HG02981 (cell line): ENCODE results near the gene MCM9.

Experiments used
- ATAC-seq: cut with Tn5 transposase; IDR thresholded peaks from one replicate; pipeline ENCODE4 v1.9.1; 2021; ENCODE audit warnings: mild to moderate bottlenecking, moderate library complexity; ENCODE audit not compliant: unreplicated experiment

MCM9 gene

GRCh38 chr6:118894425-118895260, 40.3 kb downstream of the MCM9 start:
- ATAC-seq, result peak; percentile 31

GRCh38 chr6:118893807-118894424, 41.0 kb downstream of the MCM9 start, which contains the start of gene ASF1A:
TSS of gene ASF1A (plus strand) at chr6:118894152. CDS start at chr6:118894414, 262 bp downstream.
- peak; percentile 61 for ATAC-seq

DNA sequence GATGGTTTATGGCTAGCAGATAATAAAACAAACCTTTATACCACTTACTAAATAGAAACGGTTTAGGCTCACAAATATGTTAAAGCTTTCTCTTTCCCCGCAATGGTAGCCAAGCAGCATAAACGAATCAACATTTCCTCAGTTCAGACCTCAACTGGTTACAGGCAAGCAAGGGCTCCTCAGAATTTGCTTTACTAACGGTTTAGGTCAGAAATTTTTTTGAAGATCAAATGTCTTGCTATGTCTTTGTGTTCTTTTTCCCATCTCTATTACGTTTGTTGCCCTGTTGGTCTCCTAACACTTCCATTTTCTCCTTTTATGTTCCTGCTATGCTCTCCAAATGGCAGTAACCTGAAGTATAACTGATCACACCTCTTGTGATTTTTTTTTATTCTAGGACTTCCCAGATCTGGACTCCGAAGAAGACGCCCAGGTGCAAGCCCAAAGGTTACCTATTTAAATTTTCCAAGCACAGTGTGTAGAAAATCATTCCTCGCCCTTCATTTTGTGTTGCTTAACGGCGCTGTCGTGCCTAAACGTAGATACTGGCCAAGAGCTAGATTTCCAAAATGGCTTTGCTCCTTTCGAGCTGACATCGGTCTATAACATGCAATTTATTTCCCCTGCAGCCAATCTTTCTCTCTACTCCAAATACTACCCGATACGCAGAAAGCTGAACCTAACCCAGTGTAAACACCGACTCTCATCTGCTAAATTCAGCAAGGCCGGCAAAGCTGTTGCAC, 41.7 kb downstream of the MCM9 start:
- ATAC-seq, result peak; percentile 17

GRCh38 chr6:118892355-118892991, 42.5 kb downstream of the MCM9 start:
- no peak for ATAC-seq

- ATAC-seq, result peak; percentile 17
These were observed 43.8 kb downstream of the MCM9 start for GRCh38 chr6:118890997-118891790.

GRCh38 chr6:118889163-118889562, 45.8 kb downstream of the MCM9 start:
- no peak for ATAC-seq

DNA sequence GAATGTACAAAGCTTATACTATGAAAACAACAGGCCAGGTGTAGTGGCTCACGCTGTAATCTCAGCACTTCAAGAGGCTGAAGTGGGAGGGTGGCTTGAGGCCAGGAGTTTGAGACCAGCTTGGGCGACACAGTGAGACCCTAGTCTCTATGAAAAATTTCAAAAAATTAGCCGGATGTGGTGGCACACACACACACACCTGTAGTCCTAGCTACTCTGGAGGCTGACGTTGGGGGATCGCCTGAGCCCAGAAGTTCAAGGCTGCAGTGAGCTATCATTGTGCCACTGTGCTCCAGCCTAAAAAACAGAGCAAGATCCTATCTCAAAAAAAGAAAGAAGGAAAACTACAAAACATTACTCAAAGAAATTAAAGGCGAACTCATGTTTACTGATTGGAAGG, 48.3 kb downstream of the MCM9 start:
- no peak for ATAC-seq

DNA sequence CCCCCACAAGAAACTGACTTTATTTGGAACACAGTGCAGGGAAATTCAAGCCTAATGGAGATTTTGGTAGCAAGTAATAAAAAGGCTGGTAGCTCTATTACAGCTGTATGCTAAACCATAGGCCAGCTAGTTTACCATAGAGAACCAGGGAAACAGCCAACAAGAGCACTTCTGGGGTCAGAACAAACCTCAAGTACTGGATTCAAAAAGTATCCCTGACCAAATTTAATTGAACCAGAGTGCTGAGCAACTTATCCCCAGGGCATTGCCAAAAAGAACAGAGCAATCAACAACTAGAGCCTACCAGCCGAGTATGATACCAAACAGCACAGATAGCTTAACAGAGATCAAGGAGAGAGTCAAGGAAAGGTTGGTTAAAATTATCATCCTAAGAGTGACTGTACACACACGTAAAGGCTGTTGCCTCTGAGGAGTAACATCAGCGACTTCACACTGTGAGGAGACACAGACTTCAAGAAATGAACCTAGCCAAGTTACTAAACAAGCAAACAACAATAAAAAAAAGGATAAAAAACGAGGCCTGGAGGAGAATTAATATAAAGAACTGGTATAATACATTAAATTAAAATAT, 52.5 kb downstream of the MCM9 start:
- ATAC-seq, result no peak

DNA sequence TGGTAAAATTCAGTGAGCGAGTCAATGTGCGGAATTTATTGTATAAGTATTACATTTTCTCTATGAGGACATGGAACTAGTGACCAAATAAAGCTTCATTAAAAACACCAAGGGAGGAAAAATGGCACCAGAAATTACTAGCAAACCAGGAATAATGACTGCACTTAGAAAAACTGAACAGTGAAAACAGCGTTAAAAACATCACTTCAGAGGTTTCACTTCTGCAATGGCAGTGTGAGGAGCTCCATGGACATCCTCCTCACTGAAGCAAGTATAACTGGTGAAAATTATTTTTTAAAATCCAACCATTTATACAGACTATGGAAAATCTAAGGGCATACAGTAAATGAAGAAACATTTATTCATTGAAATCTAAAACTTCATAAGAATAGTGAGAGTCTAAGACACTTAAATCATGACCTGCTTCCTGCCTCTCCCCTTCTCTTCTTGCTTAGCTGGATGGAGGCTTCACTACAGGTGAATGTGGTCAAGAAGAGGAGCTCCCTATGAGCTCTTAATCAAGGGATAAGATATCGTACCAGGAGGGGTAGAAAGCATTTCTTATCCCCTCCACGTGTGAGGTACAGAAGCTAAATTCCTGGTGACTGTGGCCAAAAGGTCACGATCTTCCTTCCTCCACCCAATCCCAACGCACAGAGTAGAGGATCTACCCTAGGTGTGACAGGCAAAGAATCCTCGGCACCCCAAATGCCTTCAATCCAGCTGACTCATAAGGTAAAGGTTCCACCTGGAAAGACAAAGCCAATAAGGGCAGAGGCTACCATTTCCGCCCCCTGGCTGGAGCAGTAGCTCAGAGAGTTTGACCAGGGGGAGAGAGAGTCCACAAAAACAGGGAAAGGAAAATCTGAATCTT, 53.3 kb downstream of the MCM9 start:
- ATAC-seq, result peak; percentile 87

DNA sequence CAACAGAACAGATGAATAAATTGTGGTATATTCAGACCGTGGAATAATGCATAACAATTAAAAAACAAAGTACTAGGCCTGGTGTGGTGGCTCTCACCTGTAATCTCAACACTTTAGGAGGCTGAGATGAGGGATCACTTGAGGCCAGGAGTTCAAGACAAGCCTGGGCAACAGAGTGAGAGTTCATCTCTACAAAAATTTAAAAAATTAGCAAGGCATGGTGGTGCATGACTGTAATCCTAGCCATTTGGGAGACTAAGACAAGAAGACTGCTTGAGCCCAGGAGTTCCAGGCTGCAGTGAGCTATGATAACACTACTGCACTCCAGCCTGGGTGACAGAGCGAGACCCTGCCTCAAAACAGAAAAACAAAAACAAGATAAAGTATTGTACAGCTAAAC, 57.2 kb downstream of the MCM9 start:
- no peak for ATAC-seq

DNA sequence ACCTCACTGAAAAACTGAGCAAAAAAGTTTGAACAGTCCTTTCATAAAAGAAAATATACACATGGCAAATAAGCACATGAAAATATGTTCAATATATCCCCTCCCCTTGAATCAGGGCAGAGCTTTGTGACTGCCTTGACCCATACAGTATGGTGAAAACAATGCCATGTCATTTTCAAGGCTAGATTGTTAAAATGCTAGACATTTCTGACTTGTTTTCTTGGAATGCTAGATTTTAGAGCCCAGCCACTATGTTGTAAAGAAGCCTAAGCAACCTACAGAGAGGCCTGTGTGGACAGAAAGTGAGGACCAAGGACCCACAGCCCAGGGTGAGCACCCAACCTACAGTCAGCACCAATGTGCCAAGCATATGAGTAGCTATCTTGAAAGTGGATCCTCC, 58.1 kb downstream of the MCM9 start:
- ATAC-seq, result no peak

DNA sequence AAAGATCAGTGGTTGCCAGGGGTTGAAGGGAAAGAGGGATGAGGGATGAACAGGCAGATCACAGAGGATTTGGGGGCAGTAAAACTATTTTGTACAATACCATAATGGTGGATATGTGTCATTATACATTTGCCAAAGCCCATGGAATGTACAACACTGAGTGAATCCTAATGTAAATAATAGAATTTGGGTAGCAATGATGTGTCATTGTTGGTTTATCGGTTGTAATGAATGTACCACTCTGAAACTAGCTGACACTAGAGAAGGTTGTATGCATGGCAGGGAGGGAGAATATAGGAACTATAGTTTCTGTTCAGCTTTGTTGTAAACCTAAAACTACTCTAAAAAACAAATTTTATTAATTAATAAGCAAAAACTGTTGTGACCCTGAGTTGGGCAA, 58.8 kb downstream of the MCM9 start:
- ATAC-seq, result no peak

DNA sequence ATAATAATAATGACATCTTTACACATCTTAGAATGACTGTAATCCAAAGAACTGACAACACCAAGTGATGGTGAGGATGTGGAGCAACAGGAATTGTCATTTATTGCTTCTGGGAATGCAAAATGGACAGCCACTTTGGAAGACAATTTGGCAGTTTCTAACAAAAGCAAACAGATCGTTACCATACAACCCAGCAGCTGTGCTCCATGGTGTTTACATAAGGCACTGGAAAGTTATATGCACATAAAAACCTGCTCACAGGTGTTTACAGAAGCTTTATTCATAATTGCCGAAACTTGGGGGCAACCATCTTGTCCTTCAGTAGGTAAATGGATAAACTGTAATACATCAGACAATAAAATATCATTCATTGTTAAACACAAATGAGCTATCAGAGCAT, 59.3 kb downstream of the MCM9 start:
- no peak for ATAC-seq

- no peak for ATAC-seq
These were observed 61.7 kb downstream of the MCM9 start for GRCh38 chr6:118873239-118873638.

DNA sequence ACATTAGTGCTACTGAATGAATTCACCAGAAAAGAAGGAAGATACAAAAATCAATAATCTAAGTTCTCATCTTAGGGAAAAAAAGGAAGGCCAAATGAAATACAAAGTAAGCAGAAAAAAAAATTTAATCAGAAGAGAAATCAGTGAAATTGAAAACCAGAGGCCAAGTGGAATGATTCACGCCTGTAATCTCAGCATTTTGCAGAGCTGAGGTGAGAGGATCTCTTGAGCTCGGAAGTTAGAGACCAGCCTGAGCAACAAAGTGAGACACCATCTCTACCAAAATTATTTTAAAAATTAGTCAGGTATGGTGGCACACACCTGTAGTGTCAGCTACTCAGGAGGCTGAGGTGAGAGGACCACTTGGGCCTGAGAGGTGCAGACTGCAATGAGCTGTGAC, 62.2 kb downstream of the MCM9 start:
- no peak for ATAC-seq

DNA sequence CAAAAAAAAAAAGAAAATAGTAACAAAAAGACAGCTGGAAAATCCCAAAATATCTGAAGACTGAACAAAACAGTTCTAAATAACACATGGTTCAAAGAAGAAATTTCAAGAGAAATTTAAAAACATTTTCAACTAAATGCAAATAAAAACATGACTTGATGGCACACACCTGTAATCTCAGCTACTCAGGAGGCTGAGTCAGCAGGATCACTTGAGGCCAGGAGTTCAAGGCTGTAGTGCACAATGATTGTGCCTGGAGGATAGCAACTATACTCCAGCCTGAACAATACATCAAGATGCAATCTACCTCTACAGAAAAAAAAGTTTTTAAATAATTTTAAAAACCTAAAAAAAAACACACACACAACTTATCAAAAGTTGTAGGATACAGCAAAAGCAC, 62.6 kb downstream of the MCM9 start:
- no peak for ATAC-seq

- ATAC-seq, result no peak
These were observed 63.6 kb downstream of the MCM9 start for GRCh38 chr6:118871331-118871730.

- ATAC-seq, result no peak
These were observed 64.9 kb downstream of the MCM9 start for GRCh38 chr6:118869894-118870589.
